Stimulated activated CD8-positive, alpha-beta memory T cell treated with anti-CD3 and anti-CD28 coated beads, Interleukin-7, amount 100 ng/mL, for 4 hours (primary cell): ENCODE results near the gene CHRND.

Source experiments
- DNase-seq, 2 donors: peaks; one replicate each; pipeline ENCODE4 v3.0.0-alpha.2; 2020; ENCODE audit warnings: low read depth in 2 of 2

Gene CHRND

DNA sequence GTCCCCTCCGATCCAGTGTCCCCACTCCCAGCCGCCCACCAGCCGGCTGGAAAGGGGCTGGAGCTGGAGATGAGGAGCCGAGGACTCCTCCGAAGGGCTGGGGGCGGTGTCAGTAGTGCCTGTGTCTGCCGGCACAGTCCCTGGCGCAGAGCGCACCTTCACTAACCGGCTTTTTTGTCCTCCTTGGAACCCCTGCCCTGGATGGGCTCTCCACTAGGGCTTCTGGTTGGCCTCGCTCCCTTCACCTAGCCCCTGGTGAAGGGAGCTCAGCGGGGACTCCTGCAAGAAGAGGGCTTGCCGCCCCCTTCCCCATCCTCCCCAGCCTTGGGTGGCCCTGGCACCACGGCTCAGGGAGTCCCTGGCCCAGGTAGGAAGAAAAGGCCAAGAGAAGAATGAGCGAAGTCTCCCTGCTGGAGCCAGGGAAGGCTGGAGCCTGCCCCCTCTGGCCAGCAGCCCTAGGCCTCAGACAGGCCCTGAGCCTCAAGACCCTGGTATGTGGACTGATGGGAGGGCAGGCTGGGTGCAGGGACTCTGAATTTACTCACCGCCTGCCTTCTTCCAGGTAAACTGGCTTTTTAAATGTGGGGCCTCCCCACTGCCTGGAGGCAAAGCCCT lies 37.8 kb upstream of the CHRND start:
- DNase-seq, result no peak

DNA sequence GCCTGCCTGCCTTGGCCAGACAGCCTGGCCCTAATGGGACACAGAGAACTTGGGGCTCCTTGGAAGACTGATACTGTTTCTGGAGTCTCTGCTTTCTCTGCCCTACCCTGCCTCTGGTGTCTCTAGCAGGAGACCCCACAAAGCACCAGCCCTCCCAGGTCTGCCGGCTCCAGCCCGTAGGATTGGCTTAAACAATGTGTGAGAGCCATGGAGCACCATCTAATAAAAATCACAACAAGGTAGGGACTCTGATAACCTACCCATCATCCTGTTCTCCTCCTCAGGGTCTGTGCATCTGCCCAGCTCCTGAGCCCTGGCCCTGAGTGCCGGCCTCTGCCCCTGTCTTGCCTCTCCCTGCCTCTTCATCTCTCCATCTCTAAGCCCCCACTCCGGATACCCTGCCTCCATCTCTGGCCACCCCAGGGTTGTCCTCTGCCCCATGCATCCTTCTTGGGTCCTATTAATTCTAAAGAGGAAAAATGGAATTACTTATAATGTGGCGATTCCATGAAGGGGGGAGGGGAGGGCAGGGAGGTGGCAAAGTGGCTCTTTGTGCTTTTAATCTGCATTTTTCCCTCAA lies 37.1 kb upstream of the CHRND start:
- DNase-seq, result no peak

GRCh38 chr2:232489516-232490220 lies 36.3 kb upstream of the CHRND start:
- no peak for DNase-seq

GRCh38 chr2:232490221-232491138 lies 35.5 kb upstream of the CHRND start:
- DNase-seq, result no peak

DNA sequence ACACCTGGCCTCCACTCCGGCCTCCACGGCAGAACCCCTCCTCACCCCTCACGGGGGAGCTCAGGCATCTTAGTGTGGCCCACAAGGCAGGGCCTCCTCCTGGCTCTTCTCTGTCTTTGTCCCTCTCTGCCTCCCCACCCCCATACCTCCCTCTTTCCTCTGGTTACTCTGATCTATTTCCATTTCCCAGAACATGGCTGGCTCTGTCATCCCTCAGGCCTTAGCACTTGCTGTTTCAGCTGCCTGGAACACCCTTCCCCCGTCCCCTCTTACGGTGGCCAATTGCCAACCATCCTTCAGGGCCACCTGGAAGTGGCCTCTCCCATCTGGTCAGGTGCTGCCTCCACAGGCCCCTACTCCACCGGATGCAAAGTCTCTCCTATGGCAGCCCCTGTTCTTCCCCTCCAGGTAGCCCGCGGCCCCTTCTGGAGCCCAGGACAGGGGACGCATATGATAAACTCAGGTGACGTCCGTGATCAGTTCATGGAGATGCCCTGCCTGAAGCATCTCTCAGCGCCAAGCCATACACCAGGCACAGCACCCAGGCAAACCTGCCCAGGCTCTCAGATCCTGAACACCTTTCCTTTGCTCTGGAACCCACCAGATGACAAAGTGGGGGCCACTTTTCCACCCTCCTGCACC lies 34.7 kb upstream of the CHRND start:
- no peak for DNase-seq

GRCh38 chr2:232492236-232492848 lies 33.6 kb upstream of the CHRND start:
- DNase-seq, result no peak

DNA sequence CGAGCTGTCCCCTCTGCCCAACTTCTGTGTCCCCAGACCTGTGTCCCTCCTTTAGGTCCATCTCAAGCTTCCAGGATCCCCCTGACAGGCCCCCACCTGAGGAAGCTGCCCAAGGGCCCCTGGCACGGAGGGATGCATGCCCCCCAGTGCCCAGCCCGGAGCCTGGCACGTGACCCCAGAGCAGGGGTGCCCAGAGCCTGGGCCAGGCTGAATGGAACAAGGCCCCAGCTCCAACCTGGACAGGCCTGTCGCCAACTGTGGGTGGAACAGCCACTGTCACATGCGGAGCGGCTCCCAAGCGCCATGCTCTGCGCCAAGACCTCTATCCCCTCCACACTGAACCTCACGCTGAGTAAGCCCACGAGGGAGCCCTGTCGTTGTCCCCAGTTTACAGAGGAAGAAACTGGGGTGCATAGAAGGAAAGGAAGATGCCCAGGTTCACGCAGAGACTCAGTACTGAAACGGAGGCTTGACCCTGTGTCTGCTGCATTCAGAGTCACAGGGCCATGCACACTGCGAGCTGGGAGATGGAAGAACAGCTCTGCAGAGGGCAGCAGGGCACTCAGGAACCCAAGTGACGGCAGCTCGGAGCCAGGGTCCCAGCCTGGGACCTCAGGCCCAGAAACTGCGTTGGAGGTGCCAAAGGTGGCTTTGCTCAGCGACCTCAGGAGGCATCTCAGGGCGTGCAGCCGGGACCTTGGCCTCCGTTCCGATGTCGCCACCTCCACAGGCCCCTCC lies 32.8 kb upstream of the CHRND start:
- DNase-seq, result no peak

- no peak for DNase-seq
Measured at GRCh38 chr2:232493701-232494474, 32.1 kb upstream of the CHRND start.

- no peak for DNase-seq
Measured at GRCh38 chr2:232494542-232494941, 31.4 kb upstream of the CHRND start.

- DNase-seq, result no peak
Measured at GRCh38 chr2:232495292-232495691, 30.7 kb upstream of the CHRND start.

- no peak for DNase-seq
Measured at GRCh38 chr2:232496501-232497270, 29.3 kb upstream of the CHRND start.

DNA sequence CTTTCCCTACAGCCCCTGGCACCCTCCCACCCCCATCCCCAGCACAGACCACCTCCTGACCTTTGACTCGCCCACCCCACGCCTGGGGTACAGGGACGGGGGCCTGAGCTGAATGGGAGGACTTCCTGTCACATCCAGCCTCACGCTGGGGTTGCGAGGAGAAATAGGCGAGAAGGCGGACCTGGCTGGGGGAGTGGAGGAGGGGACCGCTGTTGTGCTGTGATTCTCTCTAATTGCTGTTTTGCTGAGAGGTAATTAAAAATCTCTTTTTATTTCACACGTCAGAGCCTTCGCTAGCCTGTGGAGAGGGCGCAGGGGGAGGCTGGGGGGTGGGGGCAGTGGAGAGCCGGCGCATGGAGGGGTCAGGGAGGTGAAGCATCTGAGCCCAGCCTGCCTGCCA lies 28.6 kb upstream of the CHRND start:
- no peak for DNase-seq

- DNase-seq, result no peak
Measured at GRCh38 chr2:232498452-232498851, 27.5 kb upstream of the CHRND start.

DNA sequence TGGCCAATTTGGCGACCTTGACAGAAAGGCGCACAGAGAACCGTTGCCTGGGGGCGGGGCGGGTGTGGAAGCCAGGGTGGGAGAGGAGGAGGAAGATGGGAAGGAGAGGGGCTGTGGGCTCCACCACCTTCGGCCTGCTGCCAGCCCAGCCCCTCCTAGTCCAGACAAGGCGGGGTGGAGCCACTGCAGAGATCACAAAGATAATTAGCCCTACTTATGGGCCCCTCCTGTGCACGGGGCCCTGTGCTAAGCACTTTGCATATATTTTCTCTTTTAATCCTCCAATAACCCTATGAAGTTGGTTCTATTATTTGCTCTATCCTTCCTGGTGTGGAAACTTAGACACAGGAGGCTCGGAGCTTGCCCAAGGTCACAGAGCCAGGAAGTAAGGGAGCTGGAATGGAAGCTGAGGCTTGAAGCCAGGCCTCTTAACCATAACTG lies 24.6 kb upstream of the CHRND start:
- no peak for DNase-seq

GRCh38 chr2:232501794-232502390 lies 24.1 kb upstream of the CHRND start:
- no peak for DNase-seq

DNA sequence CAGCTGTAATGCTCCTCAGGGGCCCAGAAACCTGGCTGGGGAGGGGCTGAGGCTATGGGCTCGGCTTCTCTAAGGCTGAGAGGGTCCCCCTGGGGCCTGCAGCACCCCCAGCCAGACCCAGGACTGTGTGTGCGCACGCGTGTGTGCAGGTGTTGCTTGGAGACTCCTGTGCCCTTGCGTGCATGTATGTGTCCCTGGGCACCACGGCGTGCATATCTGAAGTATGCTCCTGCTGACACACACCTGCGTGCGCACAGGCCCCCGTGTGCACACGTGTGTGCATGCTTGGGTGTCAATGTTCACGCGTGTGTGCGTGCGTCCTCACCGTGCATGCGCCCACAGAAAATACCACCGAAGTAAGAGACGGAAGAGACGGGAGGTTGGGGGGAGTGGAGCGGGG lies 23.4 kb upstream of the CHRND start:
- DNase-seq, result no peak

GRCh38 chr2:232502911-232503808 lies 22.8 kb upstream of the CHRND start:
- peak in 1 of 2 donors; percentile 23 for DNase-seq
